ENCODE measurements around the gene METTL9. TPM values are rescaled to one million over a fixed set of nuclear protein-coding genes. Genes with fewer than 3 reads are reported as not detected.

METTL9 gene
- total and polyA plus RNA-seq, 2 experiments from 2014 or later = 72.5 to 152 TPM

DNA sequence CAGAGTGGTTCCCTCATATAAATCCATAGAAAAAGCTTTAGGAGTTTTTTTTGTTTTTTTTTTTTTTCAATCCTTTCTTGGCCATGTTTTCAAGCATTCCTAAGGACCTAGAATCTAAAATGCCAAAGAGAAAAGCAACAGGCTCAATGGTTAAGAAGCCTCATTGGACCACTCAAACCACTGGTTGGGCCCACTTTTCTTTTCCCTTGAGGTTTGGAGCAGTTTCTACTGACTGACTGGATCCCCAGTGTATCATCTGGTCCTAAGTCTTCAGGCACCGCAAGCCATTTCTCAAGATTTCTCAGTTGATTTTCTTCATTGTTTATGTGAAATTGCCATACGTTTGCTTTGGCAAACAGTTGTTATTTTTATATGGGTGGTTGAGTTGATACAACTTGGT lies 14.4 kb downstream of the METTL9 start:
- no peaks in the 10 kb centered on the region for H3K9me3 Mint-ChIP-seq

GRCh38 chr16:21614896-21615295 lies 15.5 kb downstream of the METTL9 start:
- peak; percentile 38 for DNase-seq (ENCODE audit: low spot score)
- peaks cover 15% of the 10 kb centered on the region for H3K36me3 Mint-ChIP-seq (ENCODE audit: low read depth)
- H3K9me3 Mint-ChIP-seq = no peaks in the 10 kb centered on the region
- Histone ChIP-seq H3K4me2 (no peak overlapping the region), H4K20me1 (replicated peaks; ENCODE audit: insufficient read depth) (peaks cover 20% of the 10 kb centered on the region), H3K79me2 (replicated peaks; ENCODE audit: insufficient read depth) (peaks cover 84% of the 10 kb centered on the region), H3K36me3 (ENCODE audit: insufficient read depth) (0 out of 2 replicates have a peak, but pooled peaks cover 5% of the 10 kb centered on the region), H2AFZ (no peak overlapping the region), H3K4me1 (ENCODE audit: insufficient read depth) (peaks cover 28% of the 10 kb centered on the region), H3K27ac (ENCODE audit: low read depth) (no peak overlapping the region), H3K27me3 (ENCODE audit: insufficient read depth) (no peaks in the 10 kb centered on the region), H3K4me3 (no peak overlapping the region), H3F3A (replicated peaks; ENCODE audit: low read depth) (no peaks in the 10 kb centered on the region), H3K9me2 (ENCODE audit: insufficient read depth) (no peaks in the 10 kb centered on the region)
- H3K4me1 Mint-ChIP-seq = peaks cover 31% of the 10 kb centered on the region
- peaks cover 3% of the 10 kb centered on the region for H3K27me3 Mint-ChIP-seq (ENCODE audit: insufficient read depth, low read depth, poor library complexity)
- no peak for TF ChIP-seq JUNB (IDR thresholded peaks at IDR 0.05; ENCODE audit: unreplicated experiment)
- TF ChIP-seq, protein P1, sequence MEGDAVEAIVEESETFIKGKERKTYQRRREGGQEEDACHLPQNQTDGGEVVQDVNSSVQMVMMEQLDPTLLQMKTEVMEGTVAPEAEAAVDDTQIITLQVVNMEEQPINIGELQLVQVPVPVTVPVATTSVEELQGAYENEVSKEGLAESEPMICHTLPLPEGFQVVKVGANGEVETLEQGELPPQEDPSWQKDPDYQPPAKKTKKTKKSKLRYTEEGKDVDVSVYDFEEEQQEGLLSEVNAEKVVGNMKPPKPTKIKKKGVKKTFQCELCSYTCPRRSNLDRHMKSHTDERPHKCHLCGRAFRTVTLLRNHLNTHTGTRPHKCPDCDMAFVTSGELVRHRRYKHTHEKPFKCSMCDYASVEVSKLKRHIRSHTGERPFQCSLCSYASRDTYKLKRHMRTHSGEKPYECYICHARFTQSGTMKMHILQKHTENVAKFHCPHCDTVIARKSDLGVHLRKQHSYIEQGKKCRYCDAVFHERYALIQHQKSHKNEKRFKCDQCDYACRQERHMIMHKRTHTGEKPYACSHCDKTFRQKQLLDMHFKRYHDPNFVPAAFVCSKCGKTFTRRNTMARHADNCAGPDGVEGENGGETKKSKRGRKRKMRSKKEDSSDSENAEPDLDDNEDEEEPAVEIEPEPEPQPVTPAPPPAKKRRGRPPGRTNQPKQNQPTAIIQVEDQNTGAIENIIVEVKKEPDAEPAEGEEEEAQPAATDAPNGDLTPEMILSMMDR (conservative IDR thresholded peaks at IDR 0.05; ENCODE audit: low read depth in 2 of 2) = peak; percentile 31 to 54
- H3K4me3 Mint-ChIP-seq = no peak overlapping the region
- H3K27ac Mint-ChIP-seq = no peak overlapping the region
- peak; percentile 27; the same call in 1 of the 3 replicates for ATAC-seq

More for the DNA sequence above, 14.4 kb downstream of the METTL9 start:
- TF ChIP-seq JUNB (IDR thresholded peaks at IDR 0.05; ENCODE audit: unreplicated experiment) = no peak
- H3K4me1 Mint-ChIP-seq = peaks cover 42% of the 10 kb centered on the region
- H3K36me3 Mint-ChIP-seq (ENCODE audit: low read depth) = peaks cover 15% of the 10 kb centered on the region
- H3K9me2 ChIP-seq (ENCODE audit: insufficient read depth) = no peaks in the 10 kb centered on the region
- peaks cover 94% of the 10 kb centered on the region for H3K79me2 ChIP-seq (replicated peaks; ENCODE audit: insufficient read depth)
- no peaks in the 10 kb centered on the region for H3K27me3 ChIP-seq (ENCODE audit: insufficient read depth)
- no peak overlapping the region for H3K27ac ChIP-seq (ENCODE audit: low read depth)
- peaks cover 6% of the 10 kb centered on the region for H3K27me3 Mint-ChIP-seq (ENCODE audit: insufficient read depth, low read depth, poor library complexity)
- no peak overlapping the region for H3K4me3 Mint-ChIP-seq
- ATAC-seq (no peak), DNase-seq (ENCODE audit: low spot score) (no peak)
- 0 out of 2 replicates have a peak, but pooled peaks cover 5% of the 10 kb centered on the region for H3K36me3 ChIP-seq (ENCODE audit: insufficient read depth)
- H3K27ac Mint-ChIP-seq = no peak overlapping the region
- no peaks in the 10 kb centered on the region for H3F3A ChIP-seq (replicated peaks; ENCODE audit: low read depth)
- peaks cover 28% of the 10 kb centered on the region for H4K20me1 ChIP-seq (replicated peaks; ENCODE audit: insufficient read depth)
- H3K4me1 ChIP-seq (ENCODE audit: insufficient read depth) = peaks cover 39% of the 10 kb centered on the region
- H2AFZ ChIP-seq = no peak overlapping the region
- no peak overlapping the region for H3K4me3 ChIP-seq
- H3K4me2 ChIP-seq = no peak overlapping the region

DNA sequence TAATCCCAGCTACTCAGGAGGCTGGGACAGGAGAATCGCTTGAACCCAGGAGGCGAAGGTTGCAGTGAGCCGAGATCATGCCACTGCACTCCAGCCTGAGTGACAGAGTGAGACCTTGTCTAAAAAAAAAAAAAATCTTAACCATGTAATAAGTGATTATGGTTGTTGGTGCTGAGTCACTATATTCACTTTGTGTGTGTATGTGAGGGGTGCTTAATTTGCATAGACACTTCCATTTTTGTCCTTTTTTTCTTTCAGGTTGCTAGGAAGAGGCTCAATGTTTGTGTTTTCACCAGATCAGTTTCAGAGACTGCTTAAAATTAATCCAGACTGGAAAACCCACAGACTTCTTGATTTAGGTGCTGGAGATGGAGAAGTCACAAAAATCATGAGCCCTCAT lies 18.2 kb downstream of the METTL9 start:
- ATAC-seq = no peak
- H3K27me3 Mint-ChIP-seq (ENCODE audit: insufficient read depth, low read depth, poor library complexity) = peaks cover 2% of the 10 kb centered on the region
- 0 out of 2 replicates have a peak, but pooled peaks cover under 1% of the 10 kb centered on the region for H3K4me1 ChIP-seq (ENCODE audit: insufficient read depth)
- H3K27me3 ChIP-seq (ENCODE audit: insufficient read depth) = no peaks in the 10 kb centered on the region
- H3K4me3 ChIP-seq = no peak overlapping the region
- H3K79me2 ChIP-seq (replicated peaks; ENCODE audit: insufficient read depth) = peaks cover 57% of the 10 kb centered on the region
- no peak overlapping the region for H3K27ac Mint-ChIP-seq
- DNase-seq (ENCODE audit: low spot score) = no peak
- H3K36me3 Mint-ChIP-seq (ENCODE audit: low read depth) = peaks cover 15% of the 10 kb centered on the region
- H3K4me2 ChIP-seq = no peak overlapping the region
- H2AFZ ChIP-seq = no peak overlapping the region
- no peak overlapping the region for H3K27ac ChIP-seq (ENCODE audit: low read depth)
- H3K4me1 Mint-ChIP-seq = peaks cover 6% of the 10 kb centered on the region; the same call in 2 of the 3 replicates
- H3K36me3 ChIP-seq (ENCODE audit: insufficient read depth) = 0 out of 2 replicates have a peak, but pooled peaks cover 5% of the 10 kb centered on the region
- no peaks in the 10 kb centered on the region for H3K9me3 Mint-ChIP-seq
- H3K4me3 Mint-ChIP-seq = no peak overlapping the region
- H3K9me2 ChIP-seq (ENCODE audit: insufficient read depth) = no peaks in the 10 kb centered on the region
- peaks cover 12% of the 10 kb centered on the region for H4K20me1 ChIP-seq (replicated peaks; ENCODE audit: insufficient read depth)
- no peaks in the 10 kb centered on the region for H3F3A ChIP-seq (replicated peaks; ENCODE audit: low read depth)
- TF ChIP-seq STAT1 (IDR thresholded peaks at IDR 0.05; ENCODE audit: unreplicated experiment) (no peak), ETS1 (IDR thresholded peaks at IDR 0.05) (no peak), POLR2AphosphoS5 (IDR thresholded peaks at IDR 0.05; ENCODE audit: low read depth) (no peak), CREB1 (CRISPR knock-in tag; IDR thresholded peaks at IDR 0.05; ENCODE audit: low read depth) (no peak), ZNF331 (CRISPR knock-in tag; IDR thresholded peaks at IDR 0.05; ENCODE audit: low read depth) (no peak), JUNB (IDR thresholded peaks at IDR 0.05; ENCODE audit: unreplicated experiment) (no peak), NANOG (IDR thresholded peaks at IDR 0.05; ENCODE audit: borderline replicate concordance) (no peak)
- TF ChIP-seq, protein P1 (conservative IDR thresholded peaks at IDR 0.05; ENCODE audit: low read depth in 2 of 2) = no peak

All from GM23338 (cell line).